K562 (cell line): Measurements from ENCODE around the gene SYNJ2. TPM values are rescaled to one million over a fixed set of nuclear protein-coding genes. Genes with fewer than 3 reads are reported as not detected.

Experiments used
- EHMT2 ChIP-seq: fragments of 450-650 bp; IDR thresholded peaks from 2 replicates; pipeline ENCODE4 v1.6.1; 2018; ENCODE audit warnings: antibody characterized with exemption
- HNRNPL ChIP-seq: fragments of 200-400 bp; formaldehyde crosslinking; IDR thresholded peaks from 2 replicates; pipeline ENCODE4 v1.6.1; 2017; ENCODE audit warnings: low read depth, mild to moderate bottlenecking, low read length
- MAFF ChIP-seq: IDR thresholded peaks from 2 replicates; pipeline ENCODE4 v1.6.1; 2012; ENCODE audit warnings: low read length, improper control_type of control experiment
- PPARD ChIP-seq: fragments of 250-450 bp; sonication (Bioruptor Pico); IDR thresholded peaks from 2 replicates; pipeline ENCODE4 v1.8.0; 2022; ENCODE audit warnings: inconsistent platforms, mild to moderate bottlenecking, moderate library complexity
- PRMT5 ChIP-seq: sonication (generic); formaldehyde crosslinking; IDR thresholded peaks from 2 replicates; pipeline ENCODE4 v1.5.0; 2020; ENCODE audit warnings: missing genetic modification reagents
- SNIP1 ChIP-seq: fragments of 450-650 bp; IDR thresholded peaks from 2 replicates; pipeline ENCODE4 v1.7.1; 2017; ENCODE audit warnings: low read depth, mild to moderate bottlenecking
- ZFPM2 ChIP-seq: fragments of 250-450 bp; sonication (Bioruptor Pico); IDR thresholded peaks from 2 replicates; pipeline ENCODE4 v1.5.1; 2022; ENCODE audit warnings: mild to moderate bottlenecking
- ZNF75A ChIP-seq: fragments of 450-650 bp; formaldehyde crosslinking; IDR thresholded peaks from 2 replicates; pipeline ENCODE4 v1.4.0; 2020; ENCODE audit warnings: mild to moderate bottlenecking
- polyA plus RNA-seq, 8 experiments: library from polyadenylated mRNA; depleted of rRNA in 4 of 8; stranded (reverse) in 5 of 8; unstranded in 3 of 8; fragments of >200 nt; fragmentation: Nextera tagmentation in 2 of 8; fragmentation: Illumina TruSeq in 1 of 8; extraction: Ambion mirVana in 2 of 8; extraction: Trizol in 1 of 8; gene quantifications; 2 replicates each; pipeline versions ENCODE4 v1.2.1 to v1.2.3, GENCODE V29; 2011 to 2014; ENCODE audit warnings: inconsistent platforms in 1 of 8, missing spikeins in 1 of 8
- total RNA-seq, 7 experiments: library from RNA; depleted of rRNA in 6 of 7; stranded (reverse); fragments of >200 nt in 6 of 7; fragmentation: Illumina TruSeq in 2 of 7; extraction: Trizol in 2 of 7; gene quantifications; 2 replicates each; pipeline versions ENCODE4 v1.2.1 to v1.2.3, GENCODE V29; 2011 to 2021; ENCODE audit warnings: low replicate concordance in 1 of 7
- TF ChIP-seq, protein P1 (sequence below): IDR thresholded peaks from 2 replicates; pipeline ENCODE4 v1.6.1; 2016; ENCODE audit warnings: missing genetic modification characterization, missing compliant biosample characterization
- TF ChIP-seq, protein P2 (sequence below): fragments of 450-650 bp; IDR thresholded peaks from 2 replicates; pipeline ENCODE4 v1.6.1; 2016; ENCODE audit warnings: borderline replicate concordance
- TF ChIP-seq, protein P3 (sequence below): fragments of 450-650 bp; formaldehyde crosslinking; IDR thresholded peaks from 2 replicates; pipeline ENCODE4 v1.4.0; 2022; ENCODE audit warnings: missing genetic modification characterization
- TF ChIP-seq, protein P4 (sequence below): fragments of 450-650 bp; conservative IDR thresholded peaks from 2 replicates; pipeline ENCODE4 v1.6.1; 2016; ENCODE audit warnings: missing genetic modification characterization, low read depth, mild to moderate bottlenecking, missing compliant biosample characterization, moderate library complexity
- TF ChIP-seq, protein P5 (sequence below): fragments of 250-450 bp; sonication (Bioruptor Pico); IDR thresholded peaks from 2 replicates; pipeline ENCODE4 v1.8.0; 2022; ENCODE audit warnings: moderate library complexity, mild to moderate bottlenecking, inconsistent platforms
- TF ChIP-seq, protein P6 (sequence below): fragments of 150-350 bp; IDR thresholded peaks from 2 replicates; pipeline ENCODE4 v1.6.1; 2014; ENCODE audit warnings: low read depth, mild to moderate bottlenecking, low read length, borderline replicate concordance
- TF ChIP-seq, protein P7 (sequence below): IDR thresholded peaks from 2 replicates; pipeline ENCODE4 v1.6.1; 2014; ENCODE audit warnings: antibody characterized with exemption

SYNJ2 gene
- total and polyA plus RNA-seq, 9 of the 15 experiments (the other 6 are each of a cell fraction or from before 2014, with no cell fraction given): 3.0 to 27.7 (median 17.8) TPM

DNA sequence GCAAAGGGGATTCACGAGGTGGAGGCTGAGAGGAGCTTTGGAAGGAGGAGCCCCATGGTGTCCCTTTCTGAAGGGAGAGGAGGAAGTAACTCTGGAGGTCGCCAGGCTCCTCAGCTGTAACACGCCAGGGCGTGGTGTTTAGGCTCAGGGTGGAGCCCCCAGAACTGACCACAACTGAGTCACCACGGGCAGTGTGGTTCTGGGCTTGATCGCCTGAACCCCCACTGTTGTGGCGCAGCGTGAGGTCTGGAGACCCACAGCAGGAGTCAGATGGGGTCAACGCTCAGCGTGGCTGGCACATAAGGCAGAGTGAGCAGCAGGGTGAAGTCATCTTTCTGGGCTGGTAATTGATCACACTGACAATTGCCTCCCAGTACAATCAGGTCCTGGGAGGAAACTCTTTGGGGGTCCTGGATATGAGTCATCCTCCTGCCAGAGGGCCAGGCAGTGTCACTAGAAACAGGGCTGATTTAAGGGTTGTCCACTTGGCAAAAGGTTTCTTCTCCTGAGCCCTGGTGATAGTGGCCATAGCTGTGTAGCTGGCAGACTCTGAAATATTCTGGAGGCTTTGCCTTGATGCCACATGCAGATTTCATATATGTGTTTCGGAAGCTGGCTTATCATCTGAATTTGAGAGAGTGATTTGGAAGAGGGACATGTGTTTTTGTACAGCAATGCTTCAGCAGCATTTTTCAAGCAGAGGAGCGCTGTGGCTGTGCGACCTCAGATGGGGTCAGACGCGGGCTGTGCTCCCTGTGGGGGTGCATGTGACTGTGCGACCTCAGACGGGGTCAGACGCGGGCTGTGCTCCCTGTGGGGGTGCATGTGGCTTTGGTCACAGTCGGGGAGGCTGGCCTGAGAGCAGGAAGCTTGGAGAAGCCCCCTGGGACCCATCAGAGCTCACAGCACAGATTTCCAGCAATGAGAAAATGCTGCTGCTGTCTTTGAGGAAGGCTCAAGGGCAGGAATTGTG lies 50.0 kb downstream of the SYNJ2 start (continued):
- TF ChIP-seq, protein P1, sequence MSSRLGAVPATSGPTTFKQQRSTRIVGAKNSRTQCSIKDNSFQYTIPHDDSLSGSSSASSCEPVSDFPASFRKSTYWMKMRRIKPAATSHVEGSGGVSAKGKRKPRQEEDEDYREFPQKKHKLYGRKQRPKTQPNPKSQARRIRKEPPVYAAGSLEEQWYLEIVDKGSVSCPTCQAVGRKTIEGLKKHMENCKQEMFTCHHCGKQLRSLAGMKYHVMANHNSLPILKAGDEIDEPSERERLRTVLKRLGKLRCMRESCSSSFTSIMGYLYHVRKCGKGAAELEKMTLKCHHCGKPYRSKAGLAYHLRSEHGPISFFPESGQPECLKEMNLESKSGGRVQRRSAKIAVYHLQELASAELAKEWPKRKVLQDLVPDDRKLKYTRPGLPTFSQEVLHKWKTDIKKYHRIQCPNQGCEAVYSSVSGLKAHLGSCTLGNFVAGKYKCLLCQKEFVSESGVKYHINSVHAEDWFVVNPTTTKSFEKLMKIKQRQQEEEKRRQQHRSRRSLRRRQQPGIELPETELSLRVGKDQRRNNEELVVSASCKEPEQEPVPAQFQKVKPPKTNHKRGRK (tag): no peak
- TF ChIP-seq, protein P2, sequence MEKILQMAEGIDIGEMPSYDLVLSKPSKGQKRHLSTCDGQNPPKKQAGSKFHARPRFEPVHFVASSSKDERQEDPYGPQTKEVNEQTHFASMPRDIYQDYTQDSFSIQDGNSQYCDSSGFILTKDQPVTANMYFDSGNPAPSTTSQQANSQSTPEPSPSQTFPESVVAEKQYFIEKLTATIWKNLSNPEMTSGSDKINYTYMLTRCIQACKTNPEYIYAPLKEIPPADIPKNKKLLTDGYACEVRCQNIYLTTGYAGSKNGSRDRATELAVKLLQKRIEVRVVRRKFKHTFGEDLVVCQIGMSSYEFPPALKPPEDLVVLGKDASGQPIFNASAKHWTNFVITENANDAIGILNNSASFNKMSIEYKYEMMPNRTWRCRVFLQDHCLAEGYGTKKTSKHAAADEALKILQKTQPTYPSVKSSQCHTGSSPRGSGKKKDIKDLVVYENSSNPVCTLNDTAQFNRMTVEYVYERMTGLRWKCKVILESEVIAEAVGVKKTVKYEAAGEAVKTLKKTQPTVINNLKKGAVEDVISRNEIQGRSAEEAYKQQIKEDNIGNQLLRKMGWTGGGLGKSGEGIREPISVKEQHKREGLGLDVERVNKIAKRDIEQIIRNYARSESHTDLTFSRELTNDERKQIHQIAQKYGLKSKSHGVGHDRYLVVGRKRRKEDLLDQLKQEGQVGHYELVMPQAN: no peak
- TF ChIP-seq HNRNPL: no peak
- TF ChIP-seq, protein P3, sequence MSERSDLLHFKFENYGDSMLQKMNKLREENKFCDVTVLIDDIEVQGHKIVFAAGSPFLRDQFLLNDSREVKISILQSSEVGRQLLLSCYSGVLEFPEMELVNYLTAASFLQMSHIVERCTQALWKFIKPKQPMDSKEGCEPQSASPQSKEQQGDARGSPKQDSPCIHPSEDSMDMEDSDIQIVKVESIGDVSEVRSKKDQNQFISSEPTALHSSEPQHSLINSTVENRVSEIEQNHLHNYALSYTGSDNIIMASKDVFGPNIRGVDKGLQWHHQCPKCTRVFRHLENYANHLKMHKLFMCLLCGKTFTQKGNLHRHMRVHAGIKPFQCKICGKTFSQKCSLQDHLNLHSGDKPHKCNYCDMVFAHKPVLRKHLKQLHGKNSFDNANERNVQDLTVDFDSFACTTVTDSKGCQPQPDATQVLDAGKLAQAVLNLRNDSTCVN (CRISPR knock-in tag): no peak
- TF ChIP-seq, protein P4, sequence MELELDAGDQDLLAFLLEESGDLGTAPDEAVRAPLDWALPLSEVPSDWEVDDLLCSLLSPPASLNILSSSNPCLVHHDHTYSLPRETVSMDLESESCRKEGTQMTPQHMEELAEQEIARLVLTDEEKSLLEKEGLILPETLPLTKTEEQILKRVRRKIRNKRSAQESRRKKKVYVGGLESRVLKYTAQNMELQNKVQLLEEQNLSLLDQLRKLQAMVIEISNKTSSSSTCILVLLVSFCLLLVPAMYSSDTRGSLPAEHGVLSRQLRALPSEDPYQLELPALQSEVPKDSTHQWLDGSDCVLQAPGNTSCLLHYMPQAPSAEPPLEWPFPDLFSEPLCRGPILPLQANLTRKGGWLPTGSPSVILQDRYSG (tag): no peak
- no peak for TF ChIP-seq EHMT2
- TF ChIP-seq, protein P5, sequence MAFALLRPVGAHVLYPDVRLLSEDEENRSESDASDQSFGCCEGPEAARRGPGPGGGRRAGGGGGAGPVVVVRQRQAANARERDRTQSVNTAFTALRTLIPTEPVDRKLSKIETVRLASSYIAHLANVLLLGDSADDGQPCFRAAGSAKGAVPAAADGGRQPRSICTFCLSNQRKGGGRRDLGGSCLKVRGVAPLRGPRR (CRISPR knock-in tag): no peak
- TF ChIP-seq, protein P6, sequence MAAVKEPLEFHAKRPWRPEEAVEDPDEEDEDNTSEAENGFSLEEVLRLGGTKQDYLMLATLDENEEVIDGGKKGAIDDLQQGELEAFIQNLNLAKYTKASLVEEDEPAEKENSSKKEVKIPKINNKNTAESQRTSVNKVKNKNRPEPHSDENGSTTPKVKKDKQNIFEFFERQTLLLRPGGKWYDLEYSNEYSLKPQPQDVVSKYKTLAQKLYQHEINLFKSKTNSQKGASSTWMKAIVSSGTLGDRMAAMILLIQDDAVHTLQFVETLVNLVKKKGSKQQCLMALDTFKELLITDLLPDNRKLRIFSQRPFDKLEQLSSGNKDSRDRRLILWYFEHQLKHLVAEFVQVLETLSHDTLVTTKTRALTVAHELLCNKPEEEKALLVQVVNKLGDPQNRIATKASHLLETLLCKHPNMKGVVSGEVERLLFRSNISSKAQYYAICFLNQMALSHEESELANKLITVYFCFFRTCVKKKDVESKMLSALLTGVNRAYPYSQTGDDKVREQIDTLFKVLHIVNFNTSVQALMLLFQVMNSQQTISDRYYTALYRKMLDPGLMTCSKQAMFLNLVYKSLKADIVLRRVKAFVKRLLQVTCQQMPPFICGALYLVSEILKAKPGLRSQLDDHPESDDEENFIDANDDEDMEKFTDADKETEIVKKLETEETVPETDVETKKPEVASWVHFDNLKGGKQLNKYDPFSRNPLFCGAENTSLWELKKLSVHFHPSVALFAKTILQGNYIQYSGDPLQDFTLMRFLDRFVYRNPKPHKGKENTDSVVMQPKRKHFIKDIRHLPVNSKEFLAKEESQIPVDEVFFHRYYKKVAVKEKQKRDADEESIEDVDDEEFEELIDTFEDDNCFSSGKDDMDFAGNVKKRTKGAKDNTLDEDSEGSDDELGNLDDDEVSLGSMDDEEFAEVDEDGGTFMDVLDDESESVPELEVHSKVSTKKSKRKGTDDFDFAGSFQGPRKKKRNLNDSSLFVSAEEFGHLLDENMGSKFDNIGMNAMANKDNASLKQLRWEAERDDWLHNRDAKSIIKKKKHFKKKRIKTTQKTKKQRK: no peak
- TF ChIP-seq, protein P7, sequence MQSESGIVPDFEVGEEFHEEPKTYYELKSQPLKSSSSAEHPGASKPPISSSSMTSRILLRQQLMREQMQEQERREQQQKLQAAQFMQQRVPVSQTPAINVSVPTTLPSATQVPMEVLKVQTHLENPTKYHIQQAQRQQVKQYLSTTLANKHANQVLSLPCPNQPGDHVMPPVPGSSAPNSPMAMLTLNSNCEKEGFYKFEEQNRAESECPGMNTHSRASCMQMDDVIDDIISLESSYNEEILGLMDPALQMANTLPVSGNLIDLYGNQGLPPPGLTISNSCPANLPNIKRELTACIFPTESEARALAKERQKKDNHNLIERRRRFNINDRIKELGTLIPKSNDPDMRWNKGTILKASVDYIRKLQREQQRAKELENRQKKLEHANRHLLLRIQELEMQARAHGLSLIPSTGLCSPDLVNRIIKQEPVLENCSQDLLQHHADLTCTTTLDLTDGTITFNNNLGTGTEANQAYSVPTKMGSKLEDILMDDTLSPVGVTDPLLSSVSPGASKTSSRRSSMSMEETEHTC: no peak; the same call in 1 of the 2 replicates
- TF ChIP-seq PPARD: no peak
- no peak for TF ChIP-seq ZNF75A (CRISPR knock-in tag)
- no peak for TF ChIP-seq PRMT5
- TF ChIP-seq ZFPM2 (CRISPR knock-in tag): no peak
- TF ChIP-seq MAFF: no peak
- TF ChIP-seq SNIP1: no peak
